DMS 273 (cell line): Measurements from ENCODE around the gene ZNF573.
"Not testable (repeated sequence)": the region's sequence is repeated elsewhere in the genome, so short reads cannot be mapped to it uniquely, and the experiment has no call there.

Experiments used
- DNase-seq: peaks from one replicate; lab custom pipeline; 2025; ENCODE audit not compliant: unreplicated experiment; lab: John Stamatoyannopoulos, UW

The ZNF573 gene

DNA sequence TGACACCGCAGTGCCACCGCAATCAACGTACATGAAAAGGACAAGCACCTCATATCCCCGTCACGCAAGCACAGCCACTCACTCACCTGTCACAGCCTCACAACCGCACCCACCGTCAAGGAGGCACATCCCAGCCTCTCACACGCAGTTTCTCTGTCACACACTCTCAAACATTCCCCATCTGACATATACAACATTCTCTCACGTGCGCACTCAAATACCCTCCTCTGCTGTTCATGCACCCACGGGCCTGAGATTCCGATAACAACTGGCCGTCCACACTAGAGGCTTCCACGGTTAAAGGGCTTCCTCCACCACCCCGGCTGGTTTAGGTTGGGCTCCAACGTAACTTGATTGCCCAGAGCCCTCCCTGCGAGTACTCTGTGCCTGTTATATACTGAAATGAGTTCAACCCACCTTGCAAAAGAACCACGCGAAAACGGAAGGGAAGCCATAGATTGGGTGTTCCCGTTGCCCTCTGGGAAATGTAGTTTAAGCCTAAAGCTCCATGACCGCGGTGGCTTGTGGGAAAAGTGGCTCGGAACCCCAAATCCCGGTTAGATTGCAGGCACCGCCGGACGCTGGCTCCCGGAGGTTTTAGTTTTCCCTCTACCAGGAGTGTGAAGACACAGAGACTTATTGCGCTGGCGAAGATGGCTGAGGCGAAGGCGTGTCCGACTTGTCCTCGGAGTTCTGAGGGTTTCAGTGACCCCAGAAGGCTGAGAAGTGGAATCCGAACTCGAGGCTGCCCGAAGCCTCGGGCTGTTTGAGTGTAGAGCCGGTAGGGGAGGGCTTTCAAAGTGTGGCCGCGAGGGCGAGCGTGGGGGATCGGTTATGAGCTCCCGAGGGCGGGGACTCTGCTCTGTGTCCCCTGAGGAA, at the start of gene ZNF573:
Gene ZNF573, minus strand, starts transcription at position 460 of the 879 bp plus-strand sequence. CDS start 5,857 bp downstream, outside the sequence.
- peak; percentile 96 for DNase-seq

DNA sequence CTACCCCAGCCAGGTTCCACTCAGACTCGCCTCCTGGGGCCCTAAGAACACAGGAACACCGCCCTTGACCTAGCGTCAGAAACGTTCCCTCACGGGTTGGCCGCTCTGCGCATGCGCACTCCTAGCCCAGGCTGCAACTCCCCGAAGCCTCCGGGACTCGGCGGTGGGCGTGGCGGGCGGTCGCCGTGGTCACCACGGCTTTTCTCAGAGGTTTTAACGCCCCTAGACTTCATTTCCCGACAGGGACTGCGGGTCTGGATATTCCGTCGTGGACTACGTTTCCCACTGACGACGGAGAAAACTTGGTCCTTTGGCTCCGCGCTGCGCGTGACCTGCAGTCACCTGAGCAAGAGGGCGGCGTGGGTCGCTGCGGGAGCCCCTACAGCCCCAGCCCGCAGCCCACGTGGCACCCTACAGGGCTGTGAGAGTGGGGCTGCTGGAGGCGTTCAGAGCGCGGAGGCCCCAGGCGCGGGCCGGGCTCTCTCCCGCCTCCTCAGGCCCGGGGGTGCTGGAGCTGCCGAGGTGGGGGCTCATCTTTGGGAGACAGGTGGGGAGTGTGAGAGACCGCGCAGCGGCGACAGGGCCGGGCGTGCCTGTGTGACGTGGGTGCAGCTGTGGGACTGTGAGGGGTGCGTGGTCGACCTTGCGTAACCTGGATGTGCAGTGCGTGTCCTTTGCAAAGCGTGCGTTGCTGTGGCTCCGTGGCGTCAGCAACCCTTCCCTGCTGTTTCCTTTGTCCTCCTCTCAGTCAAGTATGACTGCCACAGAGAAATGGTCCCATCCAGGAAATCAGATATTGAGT, 38.0 kb upstream of the ZNF573 start:
- DNase-seq = peak; percentile 93

DNA sequence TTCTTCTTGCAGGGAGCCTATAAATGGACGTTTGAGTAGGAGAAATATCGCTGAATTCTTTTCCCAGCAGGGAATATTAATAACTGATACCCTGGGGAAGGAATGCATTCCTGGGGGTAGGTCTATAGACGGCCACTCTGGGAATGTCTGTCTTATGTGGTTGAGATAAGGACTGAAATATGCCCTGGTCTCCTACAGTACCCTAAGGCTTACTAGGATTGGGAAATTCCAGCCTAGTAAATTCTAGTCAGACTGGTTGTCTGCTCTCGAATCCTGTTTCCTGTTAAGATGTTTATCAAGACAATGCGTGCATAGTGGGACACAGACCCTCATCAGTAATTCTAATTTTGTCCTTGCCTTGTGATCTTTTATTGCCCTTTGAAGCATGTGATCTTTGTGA, 36.2 kb upstream of the ZNF573 start:
- DNase-seq = not testable (repeated sequence)

DNA sequence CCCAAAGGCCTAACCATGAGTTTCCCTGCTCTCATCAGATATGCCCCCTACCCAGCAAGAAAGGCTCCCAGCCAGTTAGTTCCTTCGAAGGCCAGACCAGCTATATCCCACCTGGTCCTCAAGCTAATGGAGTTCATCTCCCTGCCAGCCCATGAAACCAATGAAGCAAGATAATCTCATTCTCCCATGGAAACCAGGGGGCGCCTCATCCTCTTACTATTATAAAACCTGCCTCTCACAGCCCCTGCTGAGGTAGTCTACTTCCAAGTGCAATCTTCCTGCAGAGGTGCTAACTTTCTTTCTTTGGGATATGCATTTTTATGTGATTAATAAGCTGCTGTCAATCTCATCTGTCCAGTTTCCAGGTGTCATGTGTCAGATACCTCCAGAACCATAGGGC, 34.0 kb upstream of the ZNF573 start:
- peak; percentile 7 for DNase-seq

DNA sequence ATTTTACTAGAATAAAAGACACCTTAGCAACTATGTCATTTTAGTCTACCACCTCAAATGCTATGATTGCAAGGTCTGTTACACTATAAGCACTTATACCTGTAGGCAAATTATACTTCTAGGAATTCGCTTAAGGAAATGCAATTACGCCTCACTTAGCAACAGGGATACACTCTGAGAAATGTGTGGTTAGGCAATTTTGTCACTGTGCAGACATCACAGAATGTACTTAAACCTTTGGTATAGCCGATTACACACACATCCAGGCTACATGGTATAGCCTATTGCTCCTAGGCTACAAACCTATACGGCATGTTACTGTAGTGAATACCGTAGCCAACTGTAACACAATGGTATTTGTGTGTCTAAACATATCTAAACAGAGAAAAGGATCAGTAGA, 30.0 kb upstream of the ZNF573 start:
- no peak for DNase-seq

DNA sequence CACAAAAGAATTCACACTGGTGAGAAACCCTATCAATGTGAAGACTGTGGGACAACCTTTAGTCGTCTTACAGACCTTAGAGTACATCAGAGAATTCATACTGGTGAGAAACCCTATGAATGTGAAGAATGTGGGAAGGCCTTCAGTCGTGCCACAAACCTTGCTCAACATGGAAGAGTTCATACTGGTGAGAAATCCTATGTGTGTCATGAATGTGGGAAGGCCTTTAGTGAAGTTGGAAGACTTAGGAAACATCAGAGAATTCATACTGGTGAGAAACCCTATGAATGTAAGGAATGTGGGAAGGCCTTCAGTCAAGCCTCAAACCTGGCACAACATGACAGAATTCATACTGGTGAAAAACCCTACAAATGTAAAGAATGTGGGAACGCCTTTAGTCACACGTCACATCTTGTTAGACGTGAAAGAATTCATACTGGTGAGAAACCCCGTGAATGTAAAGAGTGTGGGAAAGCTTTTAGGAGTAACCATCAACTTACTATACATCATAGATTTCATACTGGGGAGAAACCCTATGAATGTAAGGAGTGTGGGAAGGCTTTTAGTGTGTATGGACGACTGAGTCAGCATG, 24.0 kb upstream of the ZNF573 start:
- DNase-seq = no peak

DNA sequence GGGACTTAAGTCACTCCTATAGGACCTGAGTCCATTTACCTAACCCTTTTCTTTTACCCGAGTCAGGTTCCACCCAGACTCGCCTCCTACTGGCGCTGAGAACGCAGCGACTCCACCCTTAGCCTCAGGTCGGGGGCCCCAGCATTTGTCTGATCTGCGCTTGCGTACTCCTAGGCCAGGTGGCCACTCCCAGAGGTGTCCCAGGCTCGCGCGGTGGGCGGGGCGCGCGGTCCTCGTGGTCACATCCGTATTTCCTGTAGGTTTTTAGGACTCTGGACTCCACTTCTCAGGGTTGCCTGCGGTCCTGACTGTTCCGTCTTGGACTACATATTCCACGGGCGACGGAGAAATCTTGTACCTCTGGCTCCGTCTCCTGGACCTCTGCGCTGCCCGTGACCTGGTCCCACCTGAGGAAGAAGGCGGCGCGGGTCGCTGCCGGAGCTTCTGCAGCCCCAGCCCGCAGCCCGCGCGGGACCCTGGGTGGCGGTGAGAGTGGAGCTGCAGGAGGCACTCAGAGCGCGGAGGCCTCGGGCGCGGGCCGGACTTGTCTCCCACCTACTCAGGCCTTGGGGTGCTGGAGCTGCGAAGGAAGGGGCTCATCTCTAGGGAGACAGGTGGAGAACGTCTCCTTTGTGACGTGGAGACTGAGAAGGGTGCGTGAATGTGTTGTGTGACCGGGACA, 11.0 kb upstream of the ZNF573 start:
- DNase-seq = no peak

DNA sequence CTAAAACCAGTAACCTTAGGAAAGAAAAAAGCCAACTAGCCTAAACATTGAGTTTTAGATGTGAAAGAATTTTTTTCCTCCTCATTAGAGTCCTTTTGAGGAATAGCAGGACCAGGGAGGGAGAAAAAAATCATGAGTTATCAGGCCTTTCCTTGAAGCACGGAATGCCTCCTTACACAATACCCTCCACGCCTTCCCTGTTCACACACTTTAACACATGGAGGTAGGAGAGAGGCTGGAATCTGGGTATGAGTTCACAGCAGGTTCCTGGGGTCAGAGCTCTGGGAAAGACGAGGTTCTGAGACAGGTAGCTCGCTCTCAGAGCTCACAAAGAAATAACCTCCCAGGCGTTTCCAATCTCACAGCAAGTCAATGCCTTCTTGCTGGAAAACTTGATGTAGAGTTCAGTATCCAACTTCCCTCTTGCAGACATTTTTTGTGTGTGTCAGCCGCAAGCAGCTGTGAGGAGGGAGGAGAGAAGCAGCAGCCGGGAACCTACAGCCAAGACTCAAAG, 716 bp downstream of the ZNF573 start:
- peak; percentile 59 for DNase-seq

DNA sequence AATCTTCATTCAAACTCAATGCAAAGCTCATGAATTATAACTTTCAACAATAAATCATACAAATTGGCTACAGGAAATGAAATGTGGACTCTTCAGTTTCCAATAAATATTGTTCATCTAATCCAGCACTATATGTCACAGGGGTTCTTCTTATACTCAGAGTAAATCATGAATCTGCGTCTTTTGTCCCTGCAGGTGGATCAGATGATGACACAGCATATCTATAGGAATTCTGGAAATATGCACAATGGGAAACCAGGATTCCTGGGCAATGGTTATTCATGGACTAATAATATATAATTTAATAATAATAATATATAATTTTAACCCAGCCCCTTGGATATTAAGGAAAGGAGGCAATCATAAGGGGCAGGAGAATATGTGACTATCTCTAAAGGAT, 8.4 kb downstream of the ZNF573 start:
- no peak for DNase-seq

DNA sequence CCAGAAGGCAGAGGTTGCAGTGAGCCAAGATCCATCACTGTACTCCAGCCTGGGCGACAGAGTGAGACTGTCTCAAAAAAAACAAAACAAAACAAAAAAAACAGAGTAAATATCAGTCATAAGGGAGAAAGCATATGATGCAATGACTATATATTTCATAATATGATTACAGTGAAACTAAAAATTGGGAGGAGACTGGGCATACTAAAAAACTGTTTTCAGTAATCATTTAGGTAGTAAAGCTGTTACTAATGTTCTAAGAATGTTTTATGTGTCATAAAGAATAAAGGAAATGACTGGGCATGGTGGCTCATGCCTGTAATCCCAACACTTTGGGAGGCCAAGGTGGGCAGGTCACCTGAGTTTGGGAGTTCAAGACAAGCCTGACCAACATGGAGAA, 15.9 kb downstream of the ZNF573 start:
- no peak for DNase-seq

DNA sequence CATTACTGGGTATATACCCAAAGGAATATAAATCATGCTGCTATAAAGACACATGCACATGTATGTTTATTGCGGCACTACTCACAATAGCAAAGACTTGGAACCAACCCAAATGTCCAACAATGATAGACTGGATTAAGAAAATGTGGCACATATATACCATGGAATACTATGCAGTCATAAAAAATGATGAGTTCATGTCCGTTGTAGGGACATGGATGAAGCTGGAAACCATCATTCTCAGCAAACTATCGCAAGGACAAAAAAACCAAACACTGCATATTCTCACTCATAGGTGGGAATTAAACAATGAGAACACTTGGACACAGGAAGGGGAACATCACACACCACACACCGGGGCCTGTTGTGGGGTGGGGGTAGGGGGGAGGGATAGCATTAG, 21.7 kb downstream of the ZNF573 start:
- not testable (repeated sequence) for DNase-seq

DNA sequence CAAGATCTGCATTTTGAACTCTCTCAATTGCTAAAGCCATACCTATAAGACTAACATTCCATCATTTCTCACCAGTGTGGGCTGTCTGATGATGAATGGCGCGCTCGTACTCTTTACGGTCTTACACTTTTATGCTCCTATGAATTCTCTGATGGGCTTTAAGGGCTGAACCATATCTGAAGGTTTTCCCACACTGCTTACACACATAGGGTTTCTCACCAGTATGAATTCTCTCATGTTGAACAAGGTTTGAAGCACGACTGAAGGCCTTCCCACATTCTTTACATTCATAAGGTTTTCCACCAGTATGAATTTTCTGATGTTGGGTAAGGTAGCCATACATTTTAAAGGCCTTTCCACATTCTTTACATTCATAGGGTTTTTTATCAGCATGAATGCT, 41.0 kb downstream of the ZNF573 start:
- no peak for DNase-seq

DNA sequence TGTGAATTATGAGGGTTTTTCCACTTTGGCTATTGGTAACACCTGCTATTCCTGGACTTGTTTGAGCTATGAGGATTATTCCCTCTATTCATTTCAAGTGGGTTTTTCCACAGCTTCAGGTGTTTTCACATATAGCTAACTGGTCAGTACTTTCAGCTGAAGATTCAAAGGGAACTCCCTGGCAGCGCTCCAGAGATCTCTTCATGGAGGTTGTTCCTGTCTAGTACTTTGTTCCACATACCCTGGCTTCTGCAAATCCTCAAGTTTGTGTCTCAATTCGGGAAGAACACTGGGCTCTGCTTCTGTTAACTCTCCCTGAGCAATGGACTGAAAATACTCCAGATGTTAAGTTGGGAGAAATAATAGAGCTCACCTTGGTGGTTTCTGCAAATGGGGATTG, 54.2 kb downstream of the ZNF573 start:
- no peak for DNase-seq

DNA sequence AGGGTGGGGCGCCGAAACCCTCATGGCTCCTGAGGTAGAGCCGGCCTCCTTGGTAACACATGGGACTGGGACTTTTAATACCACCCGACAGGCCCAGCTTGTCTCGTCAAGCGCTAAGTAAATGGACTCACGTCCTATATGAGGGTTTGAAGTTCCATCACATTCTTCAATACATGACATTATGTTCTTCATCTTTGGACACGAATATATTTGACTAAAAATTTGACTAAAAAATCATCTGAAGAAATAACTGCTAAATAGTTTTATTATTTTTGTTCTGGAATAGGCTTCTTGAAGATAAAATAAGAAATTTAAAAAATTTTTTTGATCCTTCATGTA, 59.5 kb downstream of the ZNF573 start:
- no peak for DNase-seq

DNA sequence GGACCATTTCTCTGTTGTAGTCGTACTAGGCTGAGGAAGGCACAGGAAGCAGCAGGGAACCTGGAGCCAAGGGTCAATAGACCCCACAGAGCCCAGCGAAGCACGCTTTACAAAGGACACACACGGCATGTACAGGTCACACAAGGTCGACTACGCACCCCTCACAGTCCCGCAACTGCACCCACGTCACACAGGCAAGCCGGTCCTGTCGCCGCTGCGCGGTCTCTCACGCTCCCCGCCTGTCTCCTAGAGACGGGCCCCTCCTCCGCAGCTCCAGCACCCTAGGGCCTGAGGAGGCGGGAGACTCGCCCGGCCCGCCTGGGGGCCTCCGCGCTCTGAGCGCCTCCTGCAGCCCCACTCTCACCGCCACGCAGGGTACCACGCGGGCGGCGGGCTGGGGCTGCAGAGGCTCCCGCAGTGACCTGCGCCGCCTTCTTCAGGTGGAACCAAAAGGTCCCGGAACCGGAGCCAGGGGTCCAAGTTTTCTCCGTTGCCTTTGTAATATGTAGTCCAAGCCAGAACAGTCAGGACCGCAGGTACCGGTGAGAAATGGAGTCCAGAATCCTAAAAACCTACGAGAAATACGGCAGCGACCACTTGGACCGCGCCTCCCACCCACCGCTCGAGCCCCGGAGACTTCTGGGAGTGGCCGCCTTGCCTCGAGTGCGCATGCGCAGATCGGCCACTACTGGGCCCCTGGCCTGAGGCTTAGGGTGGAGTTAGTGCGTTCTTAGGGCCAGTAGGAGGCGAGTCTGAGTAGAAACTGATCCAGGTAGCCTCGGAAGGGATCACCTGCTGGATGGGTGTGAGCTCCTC, 60.1 kb downstream of the ZNF573 start, which contains the start of gene ZNF607:
Gene ZNF607, minus strand, starts transcription at position 651 of the 816 bp plus-strand sequence. CDS start 8,143 bp downstream, outside the sequence.
- peak; percentile 97 for DNase-seq

DNA sequence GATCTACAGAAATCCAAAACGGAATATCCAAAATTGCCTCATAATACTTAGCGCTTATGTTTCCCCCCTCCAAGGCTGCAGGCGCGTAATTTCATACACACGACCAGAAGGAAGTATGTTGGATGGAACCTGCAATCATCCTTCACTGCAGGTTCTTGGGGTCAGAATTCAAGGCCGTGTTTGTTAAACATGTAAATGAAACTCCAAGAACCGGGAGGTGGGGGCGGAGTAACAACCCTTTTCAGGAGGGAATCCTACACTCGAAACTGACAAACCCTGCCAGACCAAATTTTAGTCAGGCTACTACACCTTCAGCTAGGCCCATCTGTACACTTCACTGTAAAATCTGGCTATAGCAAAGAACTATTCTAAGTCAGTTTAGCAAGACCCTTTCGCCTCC, 61.1 kb downstream of the ZNF573 start:
- DNase-seq = peak; percentile 48

DNA sequence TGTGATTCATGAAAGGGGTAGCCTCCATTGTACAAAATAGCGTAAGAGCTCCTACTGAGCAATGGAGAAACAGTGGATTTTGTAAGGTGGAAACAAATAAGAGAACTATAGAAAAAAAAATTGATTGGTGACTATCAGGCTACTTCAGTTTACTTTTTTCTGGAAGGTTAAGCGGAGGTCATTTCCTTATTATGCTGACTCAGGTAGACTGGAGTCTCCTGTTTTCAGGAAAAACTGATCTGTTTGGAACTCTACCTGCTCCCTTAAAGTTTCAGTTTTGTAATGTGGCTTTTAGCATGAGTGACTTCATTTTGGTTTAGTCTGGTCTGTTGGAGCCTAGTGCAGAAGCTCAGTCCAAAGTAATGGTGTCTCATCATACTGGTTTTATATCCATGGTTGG, 63.2 kb downstream of the ZNF573 start:
- DNase-seq = no peak

DNA sequence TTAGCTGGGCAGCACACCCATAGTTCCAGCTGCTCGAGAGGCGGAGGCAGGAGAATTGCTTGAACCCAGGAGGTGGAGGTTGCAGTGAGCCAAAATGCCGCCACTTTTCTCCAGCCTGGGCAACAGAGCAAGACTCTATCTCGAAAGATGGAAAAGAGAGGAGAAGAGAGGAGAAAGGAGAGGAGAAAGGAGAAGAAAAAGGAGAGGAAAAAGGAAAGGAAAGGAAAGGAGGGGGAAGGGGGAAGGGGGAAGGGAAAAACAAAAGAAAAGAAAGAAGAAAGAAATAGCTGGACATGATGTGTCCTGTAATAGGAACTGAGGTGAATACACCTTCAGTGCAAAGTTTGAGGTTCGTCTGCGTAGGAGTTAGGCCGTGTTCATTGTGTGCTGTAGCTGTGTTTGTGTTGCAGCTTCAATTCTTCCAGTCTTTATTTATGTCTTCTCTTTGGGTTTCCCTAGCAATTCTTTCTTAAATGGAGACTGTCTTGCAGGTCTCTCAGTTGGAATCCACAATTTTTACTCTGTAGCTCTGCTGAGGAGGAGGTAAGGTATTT, 73.3 kb downstream of the ZNF573 start:
- no peak for DNase-seq

DNA sequence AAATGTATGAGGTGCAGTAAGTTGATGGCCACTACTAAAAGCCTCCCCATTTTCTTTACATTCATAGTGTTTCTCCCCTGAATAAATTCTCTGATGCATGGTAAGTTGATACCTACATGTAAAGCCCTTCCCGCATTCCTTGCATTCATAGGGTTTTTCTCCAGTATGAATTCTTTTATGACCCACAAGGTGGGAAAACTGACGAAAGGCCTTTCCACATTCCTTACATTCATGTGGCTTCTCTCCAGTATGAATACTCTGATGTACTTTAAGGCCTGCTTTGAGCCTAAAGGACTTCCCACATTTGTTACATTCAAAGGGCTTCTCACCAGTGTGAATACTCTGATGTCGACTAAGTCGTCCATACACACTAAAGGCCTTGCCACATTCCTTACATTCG, 80.3 kb downstream of the ZNF573 start:
- DNase-seq = no peak

DNA sequence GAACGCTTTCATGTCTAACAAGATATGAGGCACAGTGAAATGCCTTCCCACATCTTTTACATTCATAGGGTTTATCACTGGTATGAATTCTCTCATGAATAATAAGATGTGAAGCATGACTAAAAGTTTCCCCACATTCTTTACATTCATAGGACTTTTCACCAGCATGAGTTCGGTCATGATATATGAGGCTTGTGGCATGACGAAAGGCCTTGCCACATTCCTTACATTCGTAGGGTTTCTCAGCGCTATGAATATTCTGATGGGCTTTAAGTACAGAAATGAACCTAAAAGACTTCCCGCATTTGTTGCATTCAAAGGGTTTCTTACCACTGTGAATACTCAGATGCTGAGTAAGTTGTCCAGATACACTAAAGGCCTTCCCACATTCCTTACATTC, 81.2 kb downstream of the ZNF573 start:
- no peak for DNase-seq
